IPS-NIHi7 (cell line): Measurements from ENCODE around the gene CWC27.
"Not testable (repeated sequence)": the region's sequence is repeated elsewhere in the genome, so short reads cannot be mapped to it uniquely, and the experiment has no call there.

Experiments
- DNase-seq: peaks from one replicate; pipeline ENCODE4 v3.0.0; 2012; ENCODE audit warnings: mixed read lengths; ENCODE audit errors: extremely low spot score

CWC27 gene

GRCh38 chr5:64789457-64789856 is 20.7 kb downstream of the CWC27 start:
- DNase-seq = no peak

DNA sequence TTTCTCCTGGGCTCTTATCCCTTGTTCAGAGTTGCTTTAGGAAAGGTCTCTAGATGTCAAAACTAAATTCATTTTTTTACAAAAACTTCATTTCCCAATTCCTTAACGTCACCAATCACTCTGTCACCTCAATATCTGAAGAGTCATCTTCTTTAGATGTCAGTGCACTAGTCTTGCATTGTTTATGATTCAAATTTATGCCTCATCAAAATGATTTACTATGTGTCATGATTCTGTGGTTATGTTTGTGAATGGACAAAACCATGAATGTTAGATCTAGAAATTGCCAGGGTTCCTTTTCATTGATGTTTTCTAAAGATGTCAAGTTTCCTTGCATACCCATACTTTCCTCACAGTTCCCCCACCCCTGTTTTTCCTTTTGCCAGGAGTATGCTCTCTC is 21.5 kb downstream of the CWC27 start:
- no peak for DNase-seq

DNA sequence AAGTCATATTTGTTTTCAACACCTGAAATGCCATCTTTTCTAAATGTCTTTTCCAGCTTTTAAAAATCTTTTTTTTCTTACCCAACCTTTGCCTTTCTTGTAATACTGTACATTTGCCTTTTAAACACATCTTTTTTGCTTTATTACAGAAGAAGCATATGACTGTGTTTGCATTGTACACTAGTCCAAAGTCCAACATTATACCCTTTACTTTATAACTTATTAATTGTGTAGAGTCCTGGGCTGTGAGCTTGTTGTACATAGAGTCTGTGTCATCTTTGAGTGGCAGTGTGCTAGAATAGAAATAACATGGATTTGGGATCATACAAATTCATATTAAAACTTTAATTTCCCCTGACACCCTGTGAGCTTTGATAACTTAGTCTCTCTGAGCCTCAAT is 23.7 kb downstream of the CWC27 start:
- no peak for DNase-seq

GRCh38 chr5:64794053-64794770 is 25.5 kb downstream of the CWC27 start:
- no peak for DNase-seq

GRCh38 chr5:64796301-64796700 is 27.6 kb downstream of the CWC27 start:
- DNase-seq = no peak

DNA sequence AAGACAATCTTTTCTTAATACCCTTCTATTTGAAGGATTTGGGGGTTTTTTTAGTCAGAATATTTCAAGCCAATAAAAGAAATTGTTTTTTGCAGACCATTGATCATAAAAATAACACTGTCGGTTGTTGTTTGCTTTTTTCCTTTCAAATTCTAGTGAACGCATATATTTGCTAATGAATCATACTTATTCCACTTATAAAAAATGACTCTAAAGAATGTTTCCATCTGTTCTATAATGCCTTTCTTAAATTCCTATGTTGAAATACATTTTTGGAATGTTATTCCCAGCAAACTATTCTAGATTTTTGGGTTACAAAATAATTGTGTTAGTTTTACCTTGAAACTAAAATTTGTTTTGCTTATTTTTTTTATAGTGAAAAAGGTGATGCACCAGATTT is 32.2 kb downstream of the CWC27 start:
- no peak for DNase-seq

DNA sequence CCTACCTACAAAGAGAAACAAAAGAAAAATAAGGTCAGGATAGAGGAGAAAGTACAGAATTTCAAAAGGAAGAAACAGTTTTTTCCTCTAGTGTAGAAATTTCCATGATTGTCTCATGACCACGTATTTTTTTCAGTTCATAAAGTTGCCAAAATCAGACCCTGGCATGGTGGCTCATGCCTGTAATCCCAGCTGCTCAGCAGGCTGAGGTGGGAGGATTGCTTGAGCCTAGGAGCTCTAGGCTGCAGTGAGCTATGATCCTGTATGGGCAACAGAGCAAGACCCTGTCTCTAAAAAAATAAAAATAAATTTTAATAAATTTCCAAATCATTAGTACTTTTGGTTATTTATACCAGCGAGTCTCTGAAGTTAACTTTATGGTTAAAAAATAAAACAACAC is 37.8 kb downstream of the CWC27 start:
- DNase-seq = no peak

DNA sequence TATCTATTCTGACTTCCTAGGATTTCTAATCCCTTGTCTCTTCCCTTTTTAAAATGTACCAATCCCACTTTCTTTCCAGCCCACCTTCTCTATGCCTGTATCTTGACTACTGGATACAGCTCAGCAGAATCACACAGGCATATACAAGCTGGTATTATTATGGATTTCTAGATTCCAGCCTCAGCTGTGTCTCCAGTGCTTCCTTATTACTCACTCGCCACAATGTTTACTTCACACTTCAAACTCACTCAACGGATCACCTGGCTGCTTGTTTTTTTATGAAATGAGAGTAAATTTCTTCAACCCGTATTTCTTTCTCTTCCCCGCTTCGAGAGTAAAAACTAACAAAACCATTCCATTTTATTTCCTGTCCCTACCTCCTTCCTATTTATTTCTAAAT is 38.8 kb downstream of the CWC27 start:
- DNase-seq = no peak

GRCh38 chr5:64811050-64811640 is 42.4 kb downstream of the CWC27 start:
- peak; percentile 27 for DNase-seq

GRCh38 chr5:64814073-64814472 is 45.3 kb downstream of the CWC27 start:
- DNase-seq = no peak

DNA sequence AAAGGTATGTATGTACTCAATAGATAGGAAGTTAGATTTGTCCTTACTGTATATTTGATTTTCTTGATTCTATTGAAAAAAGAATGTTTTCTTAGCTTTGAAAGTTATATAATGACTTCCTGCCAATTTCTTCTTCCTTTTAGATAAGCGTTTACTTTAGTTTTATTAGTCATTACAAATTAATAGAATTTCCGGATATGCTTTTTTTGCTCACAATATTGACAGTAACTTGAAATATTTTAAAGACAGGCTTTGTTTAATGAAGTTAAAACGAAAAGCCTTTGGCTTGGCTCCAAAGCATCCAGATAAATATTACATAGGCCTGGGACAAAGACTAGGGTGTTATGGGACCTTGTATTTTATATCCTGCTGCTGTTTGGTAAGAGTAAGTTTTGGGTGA is 49.5 kb downstream of the CWC27 start:
- DNase-seq = no peak

GRCh38 chr5:64819345-64819744 is 50.6 kb downstream of the CWC27 start:
- DNase-seq = not testable (repeated sequence)

GRCh38 chr5:64822320-64822719 is 53.6 kb downstream of the CWC27 start:
- no peak for DNase-seq

GRCh38 chr5:64826541-64826940 is 57.8 kb downstream of the CWC27 start:
- no peak for DNase-seq

GRCh38 chr5:64827703-64828102 is 59.0 kb downstream of the CWC27 start:
- no peak for DNase-seq

DNA sequence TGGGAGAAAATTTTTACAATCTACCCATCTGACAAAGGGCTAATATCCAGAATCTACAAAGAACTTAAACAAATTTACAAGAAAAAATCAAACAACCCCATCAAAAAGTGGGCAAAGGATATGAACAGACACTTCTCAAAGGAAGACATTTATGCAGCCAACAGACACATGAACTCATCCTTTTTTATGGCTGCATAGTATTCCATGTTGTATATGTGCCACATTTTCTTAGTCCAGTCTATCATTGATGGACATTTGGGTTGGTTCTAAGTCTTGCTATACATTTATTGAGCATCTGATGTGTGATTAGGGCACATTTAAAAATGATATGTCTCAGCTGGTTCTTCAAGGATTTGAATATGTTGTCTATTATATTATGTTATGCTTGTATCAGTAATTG is 61.9 kb downstream of the CWC27 start:
- DNase-seq = not testable (repeated sequence)

DNA sequence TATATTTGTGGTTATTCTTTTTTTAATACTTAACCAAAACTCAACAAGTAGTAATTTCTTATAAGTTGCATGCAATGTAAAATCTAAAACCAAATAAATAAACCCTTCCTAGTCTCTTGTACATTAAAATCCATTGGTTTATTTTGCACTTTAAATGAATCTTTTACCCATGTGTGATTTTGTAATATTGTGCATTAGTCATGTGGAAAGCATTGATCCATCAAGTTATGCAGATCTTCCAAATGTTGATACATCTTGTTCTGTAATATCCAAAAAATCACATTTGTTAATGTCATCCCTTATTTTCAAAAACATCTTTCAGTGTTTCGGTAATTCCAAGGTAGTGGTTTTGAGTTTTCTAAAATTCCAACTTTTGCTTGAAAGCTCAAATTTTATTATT is 63.3 kb downstream of the CWC27 start:
- no peak for DNase-seq

GRCh38 chr5:64834037-64834436 is 65.3 kb downstream of the CWC27 start:
- no peak for DNase-seq

DNA sequence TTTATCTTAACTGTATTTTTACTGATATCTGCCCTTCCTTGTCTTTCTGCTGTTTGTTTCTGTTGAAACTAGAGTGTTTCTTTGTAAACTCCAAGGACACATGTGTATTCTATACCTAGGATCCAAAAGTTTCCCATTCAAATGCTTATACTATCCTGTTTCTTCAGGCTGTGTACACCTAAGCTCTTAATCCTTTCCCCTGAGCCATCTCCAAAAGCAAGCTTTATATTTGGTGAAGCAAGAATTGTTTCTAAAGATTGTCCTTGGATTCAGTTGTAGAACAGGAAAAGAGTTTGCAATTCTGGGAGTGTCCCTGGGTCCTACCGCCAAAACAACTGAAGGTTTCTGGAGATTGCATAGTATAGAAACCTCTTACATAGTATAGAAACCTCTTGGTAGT is 65.9 kb downstream of the CWC27 start:
- DNase-seq = no peak

DNA sequence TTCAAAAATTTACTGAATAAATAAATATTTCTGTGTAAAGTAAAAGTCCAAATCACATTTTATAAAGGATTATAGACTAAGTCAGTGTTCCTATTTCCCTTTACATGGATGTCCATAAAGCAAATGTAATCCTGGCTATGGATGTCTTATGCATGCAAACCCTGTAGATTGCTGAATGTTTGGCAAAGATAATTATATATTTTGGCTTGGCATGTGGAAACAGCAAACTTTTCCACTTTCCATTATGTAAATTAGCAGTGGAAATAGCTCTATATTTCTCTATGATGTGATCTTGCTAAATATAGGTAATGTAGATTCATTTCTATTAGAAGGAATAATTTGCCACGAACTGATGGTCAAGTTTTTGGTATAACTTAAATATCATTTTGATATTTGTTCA is 66.5 kb downstream of the CWC27 start:
- no peak for DNase-seq

- no peak for DNase-seq
Observed at GRCh38 chr5:64836190-64836755, 67.5 kb downstream of the CWC27 start.

GRCh38 chr5:64836786-64837185 is 68.1 kb downstream of the CWC27 start:
- DNase-seq = no peak

- no peak for DNase-seq
Observed at GRCh38 chr5:64838376-64838775, 69.6 kb downstream of the CWC27 start.
